Medulla oblongata (tissue), 1 donor: ENCODE measurements around the gene FOXO6.

Experiments used
- DNase-seq: peaks from one replicate; pipeline ENCODE4 v3.0.0-alpha.2; 2015; ENCODE audit errors: extremely low spot score

The FOXO6 gene

GRCh38 chr1:41350055-41350378 lies 11.2 kb upstream of the FOXO6 start:
- no peak for DNase-seq

- DNase-seq, result no peak
These were observed 9.7 kb upstream of the FOXO6 start for GRCh38 chr1:41351262-41352151.

GRCh38 chr1:41353744-41354143 lies 7.5 kb upstream of the FOXO6 start:
- no peak for DNase-seq

DNA sequence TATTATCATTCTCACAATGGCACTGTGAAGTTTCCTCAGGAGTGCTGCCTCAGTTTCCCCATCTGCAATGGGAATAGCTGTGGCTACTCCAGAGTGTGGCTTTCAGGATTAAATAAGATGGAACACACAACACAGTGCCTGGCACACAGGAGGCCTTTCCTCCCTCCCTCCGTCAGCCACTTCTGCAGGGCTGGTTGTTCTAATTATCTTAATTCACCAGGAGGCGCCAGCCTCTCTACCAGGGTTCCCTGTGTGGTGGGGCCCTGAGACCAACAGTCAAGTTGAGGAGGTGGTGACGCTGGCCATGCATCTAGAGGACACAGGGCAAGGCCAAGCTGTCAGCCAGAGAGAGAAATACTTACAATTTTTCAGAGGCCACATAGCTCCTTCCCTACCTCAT lies 6.3 kb upstream of the FOXO6 start:
- DNase-seq, result no peak

DNA sequence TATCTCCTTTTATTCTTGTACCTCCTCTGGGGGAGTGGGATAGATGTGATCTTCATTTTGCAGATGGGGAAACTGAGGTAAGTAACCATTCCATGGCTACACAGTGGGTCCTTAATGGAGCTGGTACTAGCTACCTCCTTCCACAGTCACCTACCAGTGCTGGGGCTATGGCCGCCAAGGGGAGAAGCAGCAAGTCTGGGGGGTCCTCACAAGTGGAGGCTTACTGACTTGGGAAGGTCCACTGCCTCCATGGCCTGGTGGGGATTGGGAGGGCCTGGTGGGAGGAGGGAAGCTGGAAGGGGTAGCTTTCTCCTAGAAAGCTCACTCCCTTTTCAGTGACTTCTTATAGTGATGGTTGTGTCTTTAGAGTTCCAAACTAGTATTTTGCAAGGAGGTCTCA lies 5.9 kb upstream of the FOXO6 start:
- no peak for DNase-seq

- DNase-seq, result no peak
These were observed 5.5 kb upstream of the FOXO6 start for GRCh38 chr1:41355761-41356160.

- no peak for DNase-seq
These were observed 4.5 kb upstream of the FOXO6 start for GRCh38 chr1:41356752-41357151.

GRCh38 chr1:41357451-41358101 lies 3.7 kb upstream of the FOXO6 start:
- DNase-seq, result no peak

DNA sequence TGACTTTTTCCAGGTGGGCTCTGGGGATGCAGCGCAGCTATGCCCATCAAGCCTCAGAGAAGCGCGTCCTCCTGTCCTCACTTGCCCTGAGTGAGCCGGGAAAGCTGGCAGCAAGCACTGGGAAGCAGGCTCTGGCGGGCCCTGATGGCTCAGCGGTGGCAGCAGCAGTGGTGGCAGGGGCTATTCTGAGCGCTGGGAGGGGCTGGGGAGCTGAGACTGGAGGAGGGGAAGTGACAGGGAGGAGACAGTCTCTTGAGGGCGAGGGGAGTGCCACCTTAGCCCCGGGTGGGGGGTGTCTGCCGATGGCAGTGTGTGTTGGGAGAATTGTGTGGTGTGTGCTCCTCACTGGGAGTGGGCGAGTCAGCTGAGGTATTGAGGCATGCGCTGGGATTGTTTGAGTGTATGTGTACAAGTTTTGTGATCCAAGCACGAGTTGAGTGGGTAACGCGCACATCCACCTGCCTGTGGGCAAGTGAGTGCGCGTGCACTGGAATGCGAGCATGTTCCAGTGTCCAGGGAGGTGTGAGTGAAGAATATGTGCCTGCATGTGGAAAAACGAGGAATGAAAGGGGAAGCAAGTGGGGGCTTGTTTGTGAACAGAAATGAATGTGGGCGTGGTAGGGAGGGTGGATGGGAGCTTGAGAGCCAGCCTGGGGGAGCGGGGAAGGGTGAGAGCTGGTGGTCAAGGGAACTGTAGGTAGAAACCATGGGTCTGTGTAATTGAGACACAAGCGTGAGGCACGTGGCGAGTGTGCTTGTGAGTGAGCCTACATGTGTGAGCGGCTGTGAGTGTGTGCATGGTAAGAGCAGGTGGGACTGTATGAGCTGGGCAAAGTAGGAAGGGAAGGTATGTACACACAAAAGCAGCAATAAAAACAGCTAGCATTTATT lies 2.9 kb upstream of the FOXO6 start:
- no peak for DNase-seq

GRCh38 chr1:41359211-41360073 lies 1.8 kb upstream of the FOXO6 start:
- DNase-seq, result no peak

DNA sequence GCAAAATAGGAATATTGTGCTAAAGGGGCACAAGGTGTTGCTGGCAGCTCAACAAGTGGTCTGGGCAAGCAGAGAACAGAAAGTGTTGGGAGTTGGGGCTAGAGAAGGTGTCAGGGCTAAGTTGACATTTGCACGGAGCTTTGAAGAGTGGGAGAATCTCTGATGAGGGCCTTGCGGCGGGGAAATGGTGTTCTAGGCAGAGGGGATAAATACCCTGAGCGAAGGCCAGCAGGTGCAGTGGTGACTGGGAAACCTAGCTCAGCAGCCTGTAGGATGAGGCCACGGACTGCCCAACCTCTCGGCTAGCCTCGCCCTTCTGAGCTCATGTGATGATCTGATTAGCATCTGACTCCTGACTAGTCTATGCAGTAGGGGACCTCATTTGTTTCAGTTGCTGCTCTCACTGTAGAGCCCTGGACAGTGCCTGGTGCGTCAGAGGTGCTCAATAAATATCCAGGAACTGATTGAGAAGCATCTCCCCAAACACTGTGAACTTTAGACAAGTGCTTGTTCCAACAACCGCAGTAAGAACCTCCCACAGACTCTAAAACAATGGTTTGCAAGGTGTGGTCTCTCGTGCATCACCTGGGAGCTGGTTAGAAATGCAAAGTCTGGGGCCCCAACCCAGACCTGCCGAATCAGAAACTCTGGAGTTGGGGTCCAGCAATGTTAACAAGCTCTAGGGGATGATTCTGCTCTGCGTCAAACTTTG lies 1.0 kb upstream of the FOXO6 start:
- DNase-seq, result no peak

DNA sequence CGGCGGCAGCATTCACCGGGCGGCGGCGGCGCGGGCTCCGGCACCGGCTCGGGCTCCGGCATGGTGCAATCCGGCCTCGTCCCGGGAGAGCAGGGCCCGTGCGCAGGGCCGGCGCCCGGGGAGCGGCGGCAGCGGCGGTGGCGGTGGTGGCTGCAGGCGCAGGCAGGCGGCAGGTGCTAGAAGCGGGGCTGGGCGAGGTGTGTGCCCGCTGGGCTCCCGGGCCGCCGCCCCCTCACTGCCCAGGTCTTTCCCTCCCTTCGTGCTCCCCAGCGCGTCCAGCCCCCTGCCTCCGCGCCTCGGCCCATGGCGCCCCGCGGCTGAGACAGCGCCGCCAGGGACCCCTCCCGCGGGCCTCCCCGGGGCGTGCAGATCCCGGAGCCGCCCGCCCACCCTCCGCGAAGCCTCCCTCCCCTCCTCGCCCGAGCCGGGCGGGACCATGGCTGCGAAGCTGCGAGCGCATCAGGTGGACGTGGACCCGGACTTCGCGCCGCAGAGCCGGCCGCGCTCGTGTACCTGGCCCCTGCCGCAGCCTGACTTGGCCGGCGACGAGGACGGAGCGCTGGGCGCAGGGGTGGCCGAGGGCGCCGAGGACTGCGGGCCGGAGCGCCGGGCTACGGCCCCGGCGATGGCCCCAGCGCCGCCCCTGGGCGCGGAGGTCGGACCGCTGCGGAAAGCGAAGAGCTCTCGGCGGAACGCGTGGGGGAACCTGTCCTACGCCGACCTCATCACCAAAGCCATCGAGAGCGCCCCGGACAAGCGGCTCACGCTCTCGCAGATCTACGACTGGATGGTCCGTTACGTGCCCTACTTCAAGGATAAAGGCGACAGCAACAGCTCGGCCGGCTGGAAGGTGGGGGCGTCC lies 492 bp downstream of the FOXO6 start:
- no peak for DNase-seq

DNA sequence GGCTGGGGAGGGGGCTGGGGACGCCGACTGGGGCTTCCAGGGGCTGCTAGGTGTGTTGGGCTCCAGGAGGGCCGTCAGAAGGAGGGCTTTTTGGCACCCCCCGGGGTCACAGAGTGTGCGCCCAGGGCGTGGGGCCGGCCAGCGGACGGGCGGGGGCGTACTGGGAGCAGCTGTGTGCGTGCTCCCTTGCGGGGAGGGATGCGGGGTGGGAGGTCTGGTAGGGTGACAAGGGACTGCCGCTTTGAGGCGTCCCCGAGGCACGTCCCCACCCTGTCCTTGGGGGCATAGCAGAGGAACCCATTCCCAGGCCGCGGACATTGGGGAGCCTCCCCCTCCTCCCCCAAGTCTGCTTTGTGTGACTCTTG lies 1.1 kb downstream of the FOXO6 start:
- DNase-seq, result no peak

- DNase-seq, result no peak
These were observed 1.7 kb downstream of the FOXO6 start for GRCh38 chr1:41362749-41363590.

DNA sequence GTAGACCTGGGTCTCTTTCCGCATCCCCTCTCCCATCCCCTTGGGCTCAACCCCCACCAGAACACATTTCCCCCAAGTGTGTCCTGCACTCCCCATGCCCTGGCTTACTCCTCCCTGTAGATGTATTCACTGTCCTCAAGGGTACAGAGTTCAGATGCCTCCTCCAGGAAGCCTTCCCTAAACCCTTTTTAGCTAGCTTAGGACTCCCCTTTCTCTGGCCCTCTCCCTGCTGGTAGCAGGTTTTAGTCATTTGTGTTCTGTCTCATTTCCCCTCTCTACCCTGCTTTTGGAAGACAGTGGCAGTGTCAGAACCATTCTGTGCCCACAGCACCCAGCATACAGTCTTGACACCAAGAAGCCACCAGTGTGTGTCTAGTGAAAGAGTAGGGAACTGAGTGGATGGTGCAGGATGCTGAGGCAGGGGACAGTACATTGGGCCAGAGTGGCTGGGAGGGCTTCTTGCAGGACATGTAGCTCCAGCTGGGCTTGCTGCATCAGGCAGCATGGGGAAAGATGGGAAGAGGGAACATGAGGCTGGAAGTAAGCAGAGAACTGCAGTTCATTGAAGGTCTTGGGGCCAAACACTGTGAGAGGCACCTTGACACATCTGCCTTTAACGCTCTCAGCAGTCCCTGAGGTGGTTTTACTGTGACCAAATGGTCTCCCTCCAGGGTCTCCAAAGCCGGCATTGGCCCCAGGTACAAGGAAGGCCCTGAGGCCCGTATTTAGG lies 2.5 kb downstream of the FOXO6 start:
- DNase-seq, result no peak

- DNase-seq, result no peak
These were observed 3.4 kb downstream of the FOXO6 start for GRCh38 chr1:41364442-41365319.

DNA sequence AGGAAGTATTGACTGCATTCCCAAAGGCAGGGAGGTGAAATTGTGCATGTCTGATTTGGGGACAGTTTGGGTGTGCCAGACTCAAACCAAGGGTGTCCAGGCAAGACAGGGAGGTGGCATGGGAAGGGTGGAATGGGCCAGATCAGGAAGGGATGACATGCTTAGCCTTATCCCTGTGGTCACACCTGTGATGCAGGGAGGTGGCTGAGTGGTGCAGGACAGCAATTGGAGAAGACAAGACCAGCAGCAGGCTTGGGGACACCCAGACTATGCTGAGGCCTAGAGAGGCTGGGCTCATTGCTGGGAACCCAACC lies 4.0 kb downstream of the FOXO6 start:
- no peak for DNase-seq
